Lower lobe of right lung (tissue), 2 donors: Measurements from ENCODE around the gene PTBP2. TPM values are rescaled to one million over a fixed set of nuclear protein-coding genes. Genes with fewer than 3 reads are reported as not detected.
A peak's percentile ranks its signal among the peaks of the same experiment; 100 is the strongest.

ENCODE experiments used
- ATAC-seq, 2 donors: fragments of 200-7000 bp; cut with Tn5 transposase; one replicate each; pipeline ENCODE4 v1.9.1; 2020 to 2022; ENCODE audit warnings: mild to moderate bottlenecking in 2 of 2, moderate library complexity in 2 of 2
- DNase-seq: peaks from one replicate; pipeline ENCODE4 v3.0.0-alpha.2; 2020
- H3K27ac ChIP-seq: fragments of 200-600 bp; one replicate; pipeline ENCODE4 v1.8.0; 2022
- H3K27me3 ChIP-seq: fragments of 200-600 bp; one replicate; pipeline ENCODE4 v1.8.0; 2022; ENCODE audit warnings: low read depth
- H3K36me3 ChIP-seq: fragments of 200-600 bp; one replicate; pipeline ENCODE4 v1.8.0; 2022; ENCODE audit warnings: mild to moderate bottlenecking
- H3K4me1 ChIP-seq: fragments of 200-600 bp; one replicate; pipeline ENCODE4 v1.8.0; 2022
- H3K4me3 ChIP-seq: fragments of 200-600 bp; one replicate; pipeline ENCODE4 v1.8.0; 2022; ENCODE audit warnings: mild to moderate bottlenecking
- H3K9me3 ChIP-seq: fragments of 200-600 bp; one replicate; pipeline ENCODE4 v1.8.0; 2022
- intact Hi-C: fragments of 100-400 bp; cut with DNase I; formaldehyde crosslinking; loops from one replicate; pipeline ENCODE4 v1.11.0; 2022
- total RNA-seq: library from RNA; stranded (reverse); fragmentation: NEBNext Ultra II Directional; extraction: Animal tissue kit (Norgen Biotek cat#: 25700); gene quantifications from one replicate; pipeline ENCODE4 v1.2.1, GENCODE V29; 2021
- TF ChIP-seq, protein P1 (sequence below): fragments of 200-600 bp; IDR thresholded peaks from one replicate; pipeline ENCODE4 v1.8.0; 2022; ENCODE audit warnings: antibody characterized with exemption, mild to moderate bottlenecking
- donor health status: DM: no; HTN: yes; CAD: no; lungs with severe emphysema.

Gene PTBP2
- total RNA-seq, 1 donor from 2014 or later, result 12.8 TPM

GRCh38 chr1:96721053-96721415, 550 bp upstream of the PTBP2 start:
- H3K4me1 ChIP-seq, result peaks cover 16% of the 10 kb centered on the region
- intact Hi-C loops, result no loop called here
- H3K9me3 ChIP-seq, result no peaks in the 10 kb centered on the region
- DNase-seq (no peak), ATAC-seq (no peak)
- TF ChIP-seq, protein P1, sequence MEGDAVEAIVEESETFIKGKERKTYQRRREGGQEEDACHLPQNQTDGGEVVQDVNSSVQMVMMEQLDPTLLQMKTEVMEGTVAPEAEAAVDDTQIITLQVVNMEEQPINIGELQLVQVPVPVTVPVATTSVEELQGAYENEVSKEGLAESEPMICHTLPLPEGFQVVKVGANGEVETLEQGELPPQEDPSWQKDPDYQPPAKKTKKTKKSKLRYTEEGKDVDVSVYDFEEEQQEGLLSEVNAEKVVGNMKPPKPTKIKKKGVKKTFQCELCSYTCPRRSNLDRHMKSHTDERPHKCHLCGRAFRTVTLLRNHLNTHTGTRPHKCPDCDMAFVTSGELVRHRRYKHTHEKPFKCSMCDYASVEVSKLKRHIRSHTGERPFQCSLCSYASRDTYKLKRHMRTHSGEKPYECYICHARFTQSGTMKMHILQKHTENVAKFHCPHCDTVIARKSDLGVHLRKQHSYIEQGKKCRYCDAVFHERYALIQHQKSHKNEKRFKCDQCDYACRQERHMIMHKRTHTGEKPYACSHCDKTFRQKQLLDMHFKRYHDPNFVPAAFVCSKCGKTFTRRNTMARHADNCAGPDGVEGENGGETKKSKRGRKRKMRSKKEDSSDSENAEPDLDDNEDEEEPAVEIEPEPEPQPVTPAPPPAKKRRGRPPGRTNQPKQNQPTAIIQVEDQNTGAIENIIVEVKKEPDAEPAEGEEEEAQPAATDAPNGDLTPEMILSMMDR, result no peak
- peak overlapping the region; percentile 93 for H3K27ac ChIP-seq
- peak overlapping the region; percentile 95 for H3K4me3 ChIP-seq
- no peaks in the 10 kb centered on the region for H3K27me3 ChIP-seq
- peaks cover 5% of the 10 kb centered on the region for H3K36me3 ChIP-seq

DNA sequence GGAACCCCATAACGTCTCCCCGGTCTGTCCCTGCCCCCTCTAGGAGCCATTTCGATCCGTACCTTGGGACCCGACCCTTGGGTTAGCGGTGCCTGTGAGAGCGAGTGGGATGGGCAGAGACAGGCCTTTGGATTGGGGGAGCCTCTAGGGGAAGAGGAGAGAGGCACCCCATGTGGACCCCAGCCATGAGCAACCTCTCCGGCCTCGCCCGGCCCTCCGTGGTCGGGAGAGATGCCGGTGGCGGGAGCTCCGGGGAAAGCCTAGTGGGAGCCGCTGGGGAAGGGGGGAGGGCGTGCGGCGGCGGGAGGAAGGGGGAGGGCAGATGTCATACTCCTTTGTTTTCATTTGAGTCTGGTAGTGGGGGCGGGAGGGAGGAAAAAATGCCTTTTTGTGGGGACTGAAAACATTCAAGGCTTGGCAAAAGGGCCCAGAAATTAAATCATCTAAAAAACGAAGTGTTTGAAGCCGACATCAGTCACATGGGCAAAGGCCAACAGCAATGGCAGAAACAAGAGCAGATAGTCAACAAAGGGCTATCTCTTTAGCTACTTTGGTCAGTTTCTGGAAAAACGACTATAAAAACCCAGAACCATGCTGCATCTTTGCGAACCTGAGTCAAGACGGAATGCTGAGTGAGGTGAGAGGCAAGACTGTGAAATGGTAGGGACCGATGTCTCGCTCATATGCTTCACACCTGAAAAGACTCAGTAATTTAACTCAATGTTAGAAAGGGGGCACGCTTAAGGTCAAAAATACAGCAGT, 758 bp downstream of the PTBP2 start:
- H3K27ac ChIP-seq, result peak overlapping the region; percentile 93
- H3K4me1 ChIP-seq, result peaks cover 23% of the 10 kb centered on the region
- peak; percentile 80 to 85 for ATAC-seq
- intact Hi-C loops, result no loop called here
- no peaks in the 10 kb centered on the region for H3K9me3 ChIP-seq
- H3K36me3 ChIP-seq, result peaks cover 5% of the 10 kb centered on the region
- peak; percentile 68 for DNase-seq
- no peaks in the 10 kb centered on the region for H3K27me3 ChIP-seq
- TF ChIP-seq, protein P1, result no peak
- H3K4me3 ChIP-seq, result peak overlapping the region; percentile 95

DNA sequence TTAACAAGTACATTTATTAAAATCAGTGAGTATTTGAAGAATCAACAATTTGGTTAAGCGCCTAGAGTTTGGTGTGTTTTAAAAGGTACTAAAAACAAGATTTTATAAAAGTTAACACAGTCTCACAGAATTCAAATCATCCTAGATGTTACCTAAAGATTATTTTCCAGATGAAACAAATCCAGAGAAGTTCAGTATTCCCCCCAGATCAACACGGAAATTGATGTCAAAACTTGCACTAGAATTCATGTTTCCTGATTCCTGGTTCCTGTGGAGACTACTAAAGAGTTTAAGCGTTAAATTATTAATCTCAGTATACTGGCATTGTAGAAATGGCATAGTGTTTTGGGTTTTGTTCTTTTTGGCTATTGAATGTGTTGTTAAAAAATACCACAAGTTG, 1.4 kb downstream of the PTBP2 start:
- Histone ChIP-seq H3K36me3 (peaks cover 5% of the 10 kb centered on the region), H3K27me3 (no peaks in the 10 kb centered on the region), H3K4me3 (peak overlapping the region; percentile 95), H3K9me3 (no peaks in the 10 kb centered on the region), H3K27ac (peak overlapping the region; percentile 93), H3K4me1 (peaks cover 24% of the 10 kb centered on the region)
- intact Hi-C loops, result no loop called here
- no peak for DNase-seq
- TF ChIP-seq, protein P1, result no peak
- no peak for ATAC-seq

DNA sequence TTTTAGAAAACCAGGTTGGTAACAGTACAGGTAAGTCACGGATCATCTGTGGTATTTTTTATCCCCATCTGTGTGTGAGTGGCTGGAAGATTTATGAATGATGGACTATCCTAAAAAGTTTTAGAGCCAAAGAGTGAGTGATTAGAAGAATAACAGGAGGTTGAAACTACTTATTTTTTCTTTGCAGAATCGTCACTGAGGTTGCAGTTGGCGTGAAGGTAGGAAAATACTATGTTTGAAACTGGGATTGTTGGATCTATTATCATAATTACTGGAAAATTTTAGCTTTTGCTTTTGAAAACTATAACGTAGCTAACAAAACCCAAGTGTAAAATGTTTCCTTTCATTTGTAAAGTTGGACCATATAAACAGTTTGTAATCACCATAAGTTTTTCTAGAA, 1.8 kb downstream of the PTBP2 start:
- Histone ChIP-seq H3K36me3 (peaks cover 9% of the 10 kb centered on the region), H3K27ac (no peak overlapping the region), H3K9me3 (no peaks in the 10 kb centered on the region), H3K4me3 (peak overlapping the region; percentile 95), H3K4me1 (peaks cover 24% of the 10 kb centered on the region), H3K27me3 (no peaks in the 10 kb centered on the region)
- TF ChIP-seq, protein P1, result no peak
- DNase-seq (no peak), ATAC-seq (no peak)
- intact Hi-C loops, result no loop called here

GRCh38 chr1:96723936-96724335, 2.4 kb downstream of the PTBP2 start:
- ATAC-seq, result no peak
- TF ChIP-seq, protein P1, result no peak

More at GRCh38 chr1:96723936-96724335, 2.4 kb downstream of the PTBP2 start:
- Histone ChIP-seq H3K4me3 (peak overlapping the region; percentile 95), H3K4me1 (peaks cover 24% of the 10 kb centered on the region), H3K36me3 (peaks cover 9% of the 10 kb centered on the region), H3K9me3 (no peaks in the 10 kb centered on the region), H3K27ac (no peak overlapping the region), H3K27me3 (no peaks in the 10 kb centered on the region)
- intact Hi-C loops, result no loop called here
- no peak for DNase-seq
